Mammary epithelial cell (primary cell): Measurements from ENCODE around the gene OSBP2.

ENCODE experiments used
- EZH2 ChIP-seq: IDR thresholded peaks from 2 replicates; pipeline ENCODE4 v1.6.1; 2012; ENCODE audit warnings: low read length, inconsistent platforms, borderline replicate concordance
- TF ChIP-seq, protein P1 (sequence below), 2 donors: IDR thresholded peaks in 1 of 2; conservative IDR thresholded peaks in 1 of 2; 2 replicates each; pipeline ENCODE4 v1.5.1; 2011 to 2012; ENCODE audit warnings: inconsistent platforms in 2 of 2, low read length in 2 of 2, mild to moderate bottlenecking in 2 of 2, control low read depth in 1 of 2, low read depth in 1 of 2; ENCODE audit not compliant: insufficient read depth in 1 of 2; ENCODE audit errors: extremely low read depth in 1 of 2

DNA sequence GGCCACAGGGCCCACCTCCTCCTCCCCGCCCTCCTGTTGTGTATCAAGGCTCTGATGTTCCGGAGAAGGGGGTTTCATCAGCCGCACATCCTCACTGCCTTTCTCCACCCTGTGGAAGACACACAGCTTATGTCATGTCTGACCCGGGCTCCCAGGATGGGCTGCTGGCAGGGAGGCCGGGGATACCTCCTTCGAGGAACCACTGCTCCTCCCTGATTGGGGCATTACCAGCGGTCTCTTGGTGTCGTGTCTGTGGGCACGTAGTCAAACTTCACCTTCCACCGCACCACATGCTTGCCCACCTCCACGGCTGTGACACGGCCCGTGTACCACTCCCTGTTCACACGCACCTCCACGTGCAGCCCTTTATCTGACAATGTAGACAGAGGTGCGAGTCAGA lies 238.0 kb downstream of the OSBP2 start:
- TF ChIP-seq, protein P1, sequence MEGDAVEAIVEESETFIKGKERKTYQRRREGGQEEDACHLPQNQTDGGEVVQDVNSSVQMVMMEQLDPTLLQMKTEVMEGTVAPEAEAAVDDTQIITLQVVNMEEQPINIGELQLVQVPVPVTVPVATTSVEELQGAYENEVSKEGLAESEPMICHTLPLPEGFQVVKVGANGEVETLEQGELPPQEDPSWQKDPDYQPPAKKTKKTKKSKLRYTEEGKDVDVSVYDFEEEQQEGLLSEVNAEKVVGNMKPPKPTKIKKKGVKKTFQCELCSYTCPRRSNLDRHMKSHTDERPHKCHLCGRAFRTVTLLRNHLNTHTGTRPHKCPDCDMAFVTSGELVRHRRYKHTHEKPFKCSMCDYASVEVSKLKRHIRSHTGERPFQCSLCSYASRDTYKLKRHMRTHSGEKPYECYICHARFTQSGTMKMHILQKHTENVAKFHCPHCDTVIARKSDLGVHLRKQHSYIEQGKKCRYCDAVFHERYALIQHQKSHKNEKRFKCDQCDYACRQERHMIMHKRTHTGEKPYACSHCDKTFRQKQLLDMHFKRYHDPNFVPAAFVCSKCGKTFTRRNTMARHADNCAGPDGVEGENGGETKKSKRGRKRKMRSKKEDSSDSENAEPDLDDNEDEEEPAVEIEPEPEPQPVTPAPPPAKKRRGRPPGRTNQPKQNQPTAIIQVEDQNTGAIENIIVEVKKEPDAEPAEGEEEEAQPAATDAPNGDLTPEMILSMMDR (conservative IDR thresholded peaks at IDR 0.05 in 1 of 2, IDR thresholded peaks at IDR 0.05 in 1 of 2; ENCODE audit: extremely low read depth in 1 of 2, insufficient read depth in 1 of 2, low read depth in 1 of 2, low read length in 2 of 2): no peak
- TF ChIP-seq EZH2: no peak
